Measurements from ENCODE around the gene TMPRSS3. TPM values are rescaled to one million over a fixed set of nuclear protein-coding genes. Genes with fewer than 3 reads are reported as not detected.

The TMPRSS3 gene
- total and polyA plus RNA-seq, 2 donors (not counting 1 experiment from before 2014, with no cell fraction given), result 0.10 to 0.12 TPM

- H3K4me3 ChIP-seq (ENCODE audit: control extremely low read depth in 1 of 5, extremely low read depth in 1 of 5, insufficient read depth in 1 of 5, low read depth in 2 of 5, low read length in 4 of 5), result no peak overlapping the region
- H3K27ac ChIP-seq (ENCODE audit: low read length in 2 of 2), result no peak overlapping the region
- intact Hi-C loops (cut with micrococcal nuclease), result no loop called here
- H3K9me3 ChIP-seq (ENCODE audit: control extremely low read depth in 1 of 3, control insufficient read depth in 2 of 3, insufficient read depth in 1 of 3, low read length in 2 of 3), result no peaks in the 10 kb centered on the region
- H4K20me1 ChIP-seq (ENCODE audit: control insufficient read depth, insufficient read depth, low read length, poor library complexity, severe bottlenecking), result no peaks in the 10 kb centered on the region
- no peak for ATAC-seq (ENCODE audit: low read depth)
- ChIA-PET CTCF (no interaction called here), POLR2A (no interaction called here)
- no peaks in the 10 kb centered on the region for H3K79me2 ChIP-seq (ENCODE audit: control insufficient read depth, insufficient read depth, low read length)
- no peak overlapping the region for H3K4me2 ChIP-seq (replicated peaks; ENCODE audit: low read depth, low read length, poor library complexity, severe bottlenecking)
- Mint-ChIP-seq H3K27ac (no peak overlapping the region), H3K4me1 (peaks cover 32% of the 10 kb centered on the region), H3K9me3 (ENCODE audit: insufficient read depth) (no peaks in the 10 kb centered on the region), H3K27me3 (peaks cover 5% of the 10 kb centered on the region), H3K4me3 (no peak overlapping the region)
- no peak overlapping the region for H2AFZ ChIP-seq (ENCODE audit: insufficient read depth, low read depth, low read length, poor library complexity, severe bottlenecking)
- H3K9ac ChIP-seq (ENCODE audit: low read length), result no peak overlapping the region
- DNase-seq, result peak; percentile 41
- WGBS (ENCODE audit: insufficient coverage), result 60% methylated on average over 1 of the region's 5 CpGs
- TF ChIP-seq CTCF (IDR thresholded peaks at IDR 0.05), result no peak
- TF ChIP-seq EZH2 (IDR thresholded peaks at IDR 0.05; ENCODE audit: borderline replicate concordance, insufficient read depth, low read depth, low read length, poor library complexity, severe bottlenecking), result no peak
- H3K36me3 ChIP-seq (replicated peaks in 1 of 2; ENCODE audit: control extremely low read depth in 1 of 2, control insufficient read depth in 1 of 2, extremely low read depth in 1 of 2, insufficient read depth in 2 of 2, low read length in 1 of 2), result no peaks in the 10 kb centered on the region
- no peaks in the 10 kb centered on the region for H3K27me3 ChIP-seq (replicated peaks in 1 of 4; ENCODE audit: control extremely low read depth in 1 of 4, control insufficient read depth in 3 of 4, insufficient read depth in 4 of 4, low read length in 3 of 4)
- peaks cover 6 to 16% of the 10 kb centered on the region in 2 donors for H3K4me1 ChIP-seq (ENCODE audit: control insufficient read depth in 2 of 2, insufficient read depth in 2 of 2, low read length in 2 of 2)
Measured at GRCh38 chr21:42412636-42412933, 16.7 kb upstream of the TMPRSS3 start.

GRCh38 chr21:42411891-42412635, 16.2 kb upstream of the TMPRSS3 start:
- no peak overlapping the region for H3K9ac ChIP-seq (ENCODE audit: low read length)
- H3K27ac ChIP-seq (ENCODE audit: low read length in 2 of 2), result no peak overlapping the region
- H2AFZ ChIP-seq (ENCODE audit: insufficient read depth, low read depth, low read length, poor library complexity, severe bottlenecking), result no peak overlapping the region
- H3K4me1 ChIP-seq (ENCODE audit: control insufficient read depth in 2 of 2, insufficient read depth in 2 of 2, low read length in 2 of 2), result peaks cover 6 to 16% of the 10 kb centered on the region in 2 donors
- no peaks in the 10 kb centered on the region for H3K27me3 ChIP-seq (replicated peaks in 1 of 4; ENCODE audit: control extremely low read depth in 1 of 4, control insufficient read depth in 3 of 4, insufficient read depth in 4 of 4, low read length in 3 of 4)
- Mint-ChIP-seq H3K4me3 (no peak overlapping the region), H3K27me3 (peaks cover 3% of the 10 kb centered on the region), H3K27ac (no peak overlapping the region), H3K4me1 (peaks cover 29% of the 10 kb centered on the region), H3K9me3 (ENCODE audit: insufficient read depth) (no peaks in the 10 kb centered on the region)
- ChIA-PET CTCF (no interaction called here), POLR2A (no interaction called here)
- no peak overlapping the region for H3K4me2 ChIP-seq (replicated peaks; ENCODE audit: low read depth, low read length, poor library complexity, severe bottlenecking)
- 88% methylated on average over 21 of the region's 21 CpGs for WGBS (ENCODE audit: insufficient coverage)
- H4K20me1 ChIP-seq (ENCODE audit: control insufficient read depth, insufficient read depth, low read length, poor library complexity, severe bottlenecking), result no peaks in the 10 kb centered on the region
- H3K36me3 ChIP-seq (replicated peaks in 1 of 2; ENCODE audit: control extremely low read depth in 1 of 2, control insufficient read depth in 1 of 2, extremely low read depth in 1 of 2, insufficient read depth in 2 of 2, low read length in 1 of 2), result no peaks in the 10 kb centered on the region
- H3K4me3 ChIP-seq (ENCODE audit: control extremely low read depth in 1 of 5, extremely low read depth in 1 of 5, insufficient read depth in 1 of 5, low read depth in 2 of 5, low read length in 4 of 5), result no peak overlapping the region
- H3K79me2 ChIP-seq (ENCODE audit: control insufficient read depth, insufficient read depth, low read length), result no peaks in the 10 kb centered on the region
- H3K9me3 ChIP-seq (ENCODE audit: control extremely low read depth in 1 of 3, control insufficient read depth in 2 of 3, insufficient read depth in 1 of 3, low read length in 2 of 3), result no peaks in the 10 kb centered on the region
- DNase-seq (no peak), ATAC-seq (ENCODE audit: low read depth) (no peak)
- intact Hi-C loops (cut with micrococcal nuclease), result no loop called here
- TF ChIP-seq EZH2 (IDR thresholded peaks at IDR 0.05; ENCODE audit: borderline replicate concordance, insufficient read depth, low read depth, low read length, poor library complexity, severe bottlenecking) (no peak), CTCF (IDR thresholded peaks at IDR 0.05) (no peak)

Measured in B cell (primary cell).